HG02884 (cell line): ENCODE measurements around the gene C10orf95.
"Not testable (repeated sequence)": the region's sequence is repeated elsewhere in the genome, so short reads cannot be mapped to it uniquely, and the experiment has no call there.

ENCODE experiments used
- ATAC-seq: cut with Tn5 transposase; IDR thresholded peaks from one replicate; pipeline ENCODE4 v1.9.1; 2021; ENCODE audit warnings: mild to moderate bottlenecking, moderate library complexity; ENCODE audit not compliant: unreplicated experiment

C10orf95 gene, protein sequence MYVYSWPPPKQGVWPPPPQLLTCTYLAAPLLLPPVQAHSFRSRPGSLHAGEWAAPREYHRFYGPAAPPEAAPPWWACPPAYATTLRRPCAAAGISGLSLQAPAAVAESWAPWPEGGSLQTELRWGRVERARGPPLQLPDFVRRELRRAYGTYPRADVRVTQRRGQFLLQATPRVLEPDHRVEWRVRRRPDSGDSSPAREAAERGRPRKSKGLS

DNA sequence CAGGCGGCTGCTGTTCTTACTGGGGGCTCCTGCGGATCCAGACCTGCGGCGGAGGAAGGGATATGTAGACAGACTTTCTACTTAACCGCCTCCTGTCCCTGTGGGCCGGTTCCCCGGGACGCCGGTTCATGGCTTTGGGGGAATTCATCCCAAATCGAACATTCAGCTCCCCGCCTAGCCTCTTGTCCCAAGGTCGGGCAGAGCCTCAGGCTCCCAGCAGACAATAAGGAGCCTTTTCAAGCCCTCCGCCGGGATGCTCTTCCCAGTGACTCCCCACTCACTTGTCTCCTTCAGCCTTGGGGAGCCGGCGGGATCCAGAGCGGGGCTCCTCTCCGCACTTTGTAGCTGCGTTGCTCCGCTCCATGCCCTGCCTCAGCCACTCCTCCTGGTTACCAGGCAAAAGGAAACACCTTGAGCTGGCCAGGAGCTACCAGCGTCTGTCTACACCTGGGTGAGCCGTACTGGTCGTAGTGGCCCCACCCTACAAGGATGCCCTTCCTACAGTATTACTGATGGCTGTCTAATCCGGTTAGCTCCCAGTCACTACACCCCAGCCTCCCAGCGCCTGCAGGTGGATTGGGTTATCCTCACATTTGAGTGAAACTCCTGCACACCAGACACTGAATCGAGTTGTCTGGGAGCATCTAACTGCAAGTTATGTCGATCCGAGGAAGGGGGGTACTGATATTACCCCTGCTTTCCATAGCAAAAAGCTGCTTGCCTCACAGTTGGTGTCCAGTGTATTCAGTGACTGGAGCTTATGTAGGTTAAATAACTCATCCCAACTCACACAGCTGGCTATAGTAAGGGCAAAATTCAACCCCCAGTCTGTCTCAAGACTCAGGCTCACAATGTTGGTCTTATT is at the start of gene C10orf95:
Gene C10orf95 (minus strand): TSS at position 439 of the 865 bp plus-strand sequence. CDS start 450 bp downstream, outside the sequence.
- no peak for ATAC-seq

DNA sequence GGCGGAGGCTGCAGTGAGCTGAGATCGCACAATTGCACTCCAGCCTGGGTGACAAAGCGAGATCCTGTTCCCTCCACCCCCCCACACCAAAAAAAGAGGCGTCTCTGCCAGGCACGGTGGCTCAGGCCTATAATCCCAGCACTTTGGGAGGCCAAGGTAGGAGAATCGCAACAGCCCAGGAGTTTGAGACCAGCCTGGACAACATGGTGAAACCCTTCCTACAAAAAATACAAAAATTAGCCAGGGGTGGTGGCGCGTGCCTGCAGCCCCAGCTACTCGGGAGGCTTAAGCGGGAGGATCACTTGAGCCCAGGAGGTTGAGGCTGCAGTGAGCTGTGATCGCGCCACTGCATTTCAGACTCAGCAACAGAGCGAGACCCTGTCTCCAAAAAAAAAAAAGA is 49.3 kb upstream of the C10orf95 start:
- not testable (repeated sequence) for ATAC-seq

DNA sequence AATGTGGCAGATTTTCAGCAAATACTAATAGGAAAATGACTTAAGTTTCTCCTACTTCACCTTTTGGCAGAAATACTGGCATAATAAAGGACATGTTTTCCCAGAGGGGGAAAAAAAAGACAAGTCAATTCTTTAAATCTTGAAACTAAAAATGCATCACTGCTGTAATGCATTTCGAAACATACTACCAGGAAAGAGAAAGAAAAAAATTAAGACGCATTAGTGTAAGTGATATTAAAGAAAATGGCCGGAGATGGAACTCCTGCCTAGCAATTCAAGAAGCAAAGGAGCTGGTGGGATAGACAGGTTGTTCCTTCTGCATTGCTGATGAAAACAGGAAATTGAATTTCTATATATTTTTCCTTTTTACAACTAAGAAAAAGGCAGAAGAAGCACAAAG is 48.0 kb upstream of the C10orf95 start:
- ATAC-seq = no peak

DNA sequence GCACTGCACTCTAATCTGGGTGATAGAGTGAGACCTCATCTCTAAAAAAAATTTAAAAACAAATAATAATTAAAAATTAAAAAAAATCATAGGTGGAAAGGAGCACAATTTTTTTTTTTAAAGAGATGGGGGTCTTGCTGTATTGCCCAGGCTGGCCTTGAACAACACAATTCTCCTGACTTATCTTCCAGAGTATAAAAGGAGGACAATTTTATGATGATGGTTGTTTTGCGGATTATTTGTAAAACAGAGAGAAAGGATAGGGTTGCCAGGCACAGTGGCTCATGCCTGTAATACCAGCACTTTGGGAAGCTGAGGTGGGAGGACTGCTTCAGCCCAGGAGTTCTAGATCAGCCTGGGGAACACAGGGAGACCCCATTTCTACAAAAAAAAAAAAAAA is 46.2 kb upstream of the C10orf95 start:
- ATAC-seq = no peak

DNA sequence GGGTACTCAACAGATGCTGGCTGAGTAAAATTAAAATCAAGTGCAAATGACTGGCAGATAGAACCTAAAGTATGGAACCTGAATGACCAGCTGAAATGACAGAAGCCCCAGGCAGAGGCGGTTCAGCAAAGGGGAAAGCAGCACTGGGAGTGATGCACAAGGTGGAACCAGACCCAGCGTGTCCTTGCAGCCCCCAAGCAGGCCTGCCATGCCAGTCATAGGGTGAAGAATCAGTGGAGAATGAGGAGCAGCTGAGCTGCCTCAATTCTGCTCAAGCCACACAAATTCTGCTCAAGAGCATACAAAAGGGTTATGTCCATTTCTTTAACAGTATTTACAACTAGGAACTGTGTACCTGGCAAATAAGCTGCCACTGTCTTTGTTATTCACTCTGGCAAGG is 42.4 kb upstream of the C10orf95 start:
- no peak for ATAC-seq

DNA sequence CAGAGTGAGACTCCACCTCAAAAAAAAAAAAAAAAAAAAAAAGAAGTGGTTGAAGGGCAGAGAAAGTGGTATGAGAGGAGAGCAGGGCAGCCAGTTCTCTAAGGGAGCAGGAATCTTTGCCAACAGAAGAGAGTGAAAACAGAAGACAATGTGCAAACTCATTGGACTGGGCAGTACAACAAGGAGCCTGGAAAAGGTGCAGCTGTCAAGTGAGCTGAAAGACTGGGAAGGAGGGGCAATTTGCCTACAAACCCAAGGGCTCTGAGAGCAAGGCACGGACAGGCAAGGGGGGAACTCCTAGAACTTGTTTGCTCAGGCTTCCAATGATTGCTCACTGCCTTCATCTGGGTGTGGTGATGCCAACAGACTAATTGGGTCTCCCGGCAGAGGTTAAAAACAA is 41.6 kb upstream of the C10orf95 start:
- no peak for ATAC-seq

DNA sequence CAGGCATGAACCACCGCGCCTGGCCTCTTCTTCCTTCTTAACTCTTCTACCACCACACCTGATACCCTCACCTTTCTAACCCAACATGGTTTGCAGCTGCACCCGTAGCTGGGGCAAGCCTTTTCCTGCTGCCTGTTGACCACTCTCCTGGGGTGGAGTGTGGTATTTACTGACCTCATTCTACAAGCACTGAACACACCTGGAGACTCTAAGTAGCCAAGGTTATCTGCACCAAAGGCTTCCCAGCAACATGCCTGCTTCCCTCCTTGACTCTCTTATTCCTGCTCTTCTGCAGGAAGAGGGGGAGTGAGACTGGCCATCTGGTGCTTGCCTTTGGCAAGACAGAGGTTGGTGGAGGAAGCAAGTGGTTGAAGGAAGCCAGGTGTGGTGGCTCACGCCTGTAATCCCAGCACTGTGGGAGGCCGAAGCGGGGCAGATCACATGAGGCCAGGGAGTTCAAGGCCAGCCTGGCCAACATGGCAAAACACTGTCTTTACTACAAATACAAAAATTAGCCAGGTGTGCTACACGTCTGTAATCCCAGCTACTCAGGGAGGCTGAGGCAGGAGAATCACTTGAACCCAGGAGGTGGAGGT is 41.1 kb upstream of the C10orf95 start:
- ATAC-seq = no peak

DNA sequence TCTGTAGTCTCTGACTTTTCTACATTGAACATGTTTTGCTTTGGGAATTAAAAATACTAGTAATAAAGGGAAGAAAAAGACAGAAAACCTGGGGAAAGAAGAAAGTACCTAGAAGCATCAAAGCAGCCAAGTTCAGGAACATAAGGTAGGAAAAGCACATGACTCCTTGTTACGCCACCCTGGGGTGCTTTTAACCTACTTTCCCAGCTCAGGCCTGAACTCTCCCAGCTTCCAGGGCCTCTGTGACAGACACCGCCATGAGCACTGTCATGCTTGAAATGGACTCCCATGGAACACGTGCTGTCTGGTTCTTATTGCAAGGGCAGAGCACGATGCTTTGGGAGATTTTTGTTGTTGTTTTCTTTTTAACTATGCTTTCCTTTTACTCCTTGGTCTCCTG is 39.8 kb upstream of the C10orf95 start:
- ATAC-seq = no peak

DNA sequence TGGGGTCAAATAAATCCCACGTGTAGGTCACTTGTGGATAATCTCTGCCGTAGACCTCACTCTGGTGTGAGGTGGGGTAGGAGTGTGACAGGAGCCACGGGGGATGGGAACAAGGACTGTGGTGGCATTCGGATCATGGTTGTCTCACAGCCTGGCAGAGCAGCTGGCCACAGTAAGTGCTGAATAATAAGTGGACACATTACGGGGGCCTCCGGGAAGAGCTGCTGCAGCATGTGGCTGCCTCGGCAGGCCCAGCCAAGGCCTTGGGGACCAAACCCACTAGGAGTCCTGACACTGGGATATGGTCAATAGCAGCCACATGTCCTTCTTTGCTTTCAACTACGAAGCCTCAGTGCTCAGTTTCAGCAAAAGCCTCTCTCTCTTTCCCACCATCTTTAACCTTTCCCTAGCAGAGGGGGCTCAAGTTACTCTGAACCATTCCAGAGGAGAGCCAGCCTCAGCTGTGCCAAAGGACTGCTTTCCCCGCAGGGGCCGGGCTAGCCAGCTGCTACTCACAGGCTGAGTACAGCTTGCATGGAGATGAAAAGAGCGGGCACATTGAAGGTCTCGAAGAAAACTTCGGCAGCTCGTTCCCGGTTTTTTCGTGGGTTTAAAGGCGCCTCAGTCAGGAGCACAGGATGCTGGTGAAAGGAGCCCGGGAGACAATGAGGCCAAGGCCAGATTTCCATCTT is 33.9 kb upstream of the C10orf95 start:
- ATAC-seq = no peak

DNA sequence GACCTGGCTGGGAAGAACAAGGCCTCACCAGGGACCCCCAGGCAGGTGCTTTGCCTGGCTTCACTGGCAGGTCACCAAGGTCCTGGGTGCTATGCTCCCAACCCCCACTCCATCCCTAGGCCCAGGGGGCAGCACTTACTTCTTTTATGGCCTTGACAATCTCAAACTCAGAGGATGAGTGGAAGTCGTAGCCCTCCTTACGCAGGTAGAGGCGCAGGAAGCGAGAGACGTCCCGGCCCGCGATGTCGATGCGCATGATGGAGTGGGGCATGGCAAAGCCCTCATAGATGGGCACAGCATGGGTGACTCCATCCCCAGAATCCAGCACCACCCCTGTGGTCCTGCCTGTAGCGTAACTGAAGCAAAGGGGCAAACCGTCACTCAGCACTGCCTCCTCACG is 32.7 kb upstream of the C10orf95 start:
- no peak for ATAC-seq

DNA sequence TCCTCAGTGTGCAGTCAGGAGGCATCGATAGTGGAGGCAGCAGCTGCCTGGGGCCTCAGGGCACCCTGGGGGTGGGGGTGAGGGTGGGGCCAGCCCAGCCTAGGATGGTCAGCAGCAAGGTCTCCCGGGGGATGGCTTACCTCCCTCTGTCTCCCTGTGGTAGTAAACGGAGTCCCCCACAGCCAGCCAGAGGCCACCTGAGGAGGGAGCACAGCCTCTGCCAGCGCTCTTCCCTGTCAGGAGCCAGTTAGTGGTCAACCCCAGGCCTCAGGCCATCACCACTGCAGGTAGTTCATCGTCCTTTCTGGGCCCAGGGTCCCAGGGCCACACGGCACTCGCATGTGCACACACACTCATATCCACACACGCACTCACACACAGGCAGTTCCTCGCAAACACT is 29.1 kb upstream of the C10orf95 start:
- no peak for ATAC-seq

DNA sequence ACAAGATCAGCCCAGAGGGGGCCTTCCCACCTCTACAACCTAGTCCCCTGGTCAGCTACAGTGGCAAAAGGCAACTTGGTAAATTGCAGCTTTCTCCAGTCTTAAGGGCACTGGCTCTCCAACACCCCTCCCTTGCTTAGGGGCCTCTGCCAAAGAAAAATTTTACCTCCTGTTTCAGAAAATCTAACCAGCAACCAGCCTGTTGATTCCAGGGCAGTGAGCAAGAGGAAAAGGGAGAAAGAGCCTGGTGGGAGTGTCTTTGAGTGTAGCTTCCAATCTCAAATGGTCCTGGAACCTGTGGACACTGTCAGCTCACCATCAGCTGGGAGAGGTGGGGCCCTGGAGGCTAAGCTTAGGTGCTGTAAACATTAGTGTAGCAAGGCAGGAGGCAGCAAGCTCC is 28.3 kb upstream of the C10orf95 start:
- no peak for ATAC-seq

DNA sequence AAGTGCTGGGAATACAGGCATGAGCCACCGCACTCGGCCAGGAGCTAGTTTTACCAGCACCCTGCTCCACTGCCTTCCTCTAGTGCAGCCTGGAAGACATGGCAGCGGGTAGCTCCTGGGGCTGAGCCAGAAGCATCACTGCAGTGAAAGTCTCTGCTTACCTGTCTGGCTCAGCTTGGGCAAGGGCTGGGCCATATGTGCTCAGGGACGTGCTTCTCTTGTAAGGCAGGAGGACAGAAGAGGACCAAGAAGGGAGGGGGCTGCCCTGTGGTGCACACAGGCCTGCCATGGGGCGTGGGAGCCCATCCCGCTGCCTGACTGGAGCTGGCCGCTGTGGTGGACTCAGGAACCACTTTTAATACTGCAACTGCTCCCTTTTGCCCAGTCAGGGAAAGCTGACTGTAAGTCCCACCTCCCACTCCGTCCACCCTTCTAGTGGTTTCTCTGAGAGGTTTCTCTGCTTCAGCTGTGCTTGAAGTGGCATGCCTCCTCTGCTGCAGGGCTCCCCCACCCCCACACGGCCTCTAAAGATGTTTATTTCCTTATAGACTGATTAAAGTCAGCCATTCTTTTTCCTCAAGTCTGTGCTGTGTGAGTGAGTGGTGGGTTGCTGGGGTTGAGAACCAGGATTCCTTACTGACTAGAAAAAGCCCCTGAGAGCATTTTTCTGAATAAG is 25.3 kb upstream of the C10orf95 start:
- ATAC-seq = no peak

DNA sequence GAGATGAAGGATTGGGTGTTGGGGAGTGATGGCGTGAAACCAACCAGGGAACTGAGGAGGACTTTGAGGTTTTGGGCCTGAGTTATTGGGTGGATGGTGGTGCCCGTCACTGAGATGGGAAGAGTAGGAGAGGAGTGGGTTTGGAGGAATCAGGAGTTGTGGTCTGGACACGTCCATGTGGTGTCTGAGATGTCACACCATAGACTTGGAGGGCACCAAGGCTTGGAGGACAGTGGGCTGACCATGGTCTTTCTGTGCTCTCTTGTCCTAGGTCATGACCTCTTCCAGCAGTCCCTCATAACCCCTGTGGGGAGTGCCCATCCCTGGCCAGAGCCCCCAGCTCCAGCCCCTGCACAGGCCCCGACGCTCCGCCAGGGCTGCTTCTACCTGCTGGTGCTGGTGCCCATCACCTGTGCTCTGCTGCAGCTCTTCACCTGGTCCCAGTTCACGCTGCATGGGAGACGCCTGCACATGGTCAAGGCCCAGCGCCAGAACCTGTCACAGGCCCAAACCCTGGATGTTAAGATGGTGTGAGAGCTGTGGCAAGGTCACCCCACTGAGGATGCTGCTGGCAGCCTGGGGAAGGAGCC is 24.2 kb upstream of the C10orf95 start:
- ATAC-seq = no peak

DNA sequence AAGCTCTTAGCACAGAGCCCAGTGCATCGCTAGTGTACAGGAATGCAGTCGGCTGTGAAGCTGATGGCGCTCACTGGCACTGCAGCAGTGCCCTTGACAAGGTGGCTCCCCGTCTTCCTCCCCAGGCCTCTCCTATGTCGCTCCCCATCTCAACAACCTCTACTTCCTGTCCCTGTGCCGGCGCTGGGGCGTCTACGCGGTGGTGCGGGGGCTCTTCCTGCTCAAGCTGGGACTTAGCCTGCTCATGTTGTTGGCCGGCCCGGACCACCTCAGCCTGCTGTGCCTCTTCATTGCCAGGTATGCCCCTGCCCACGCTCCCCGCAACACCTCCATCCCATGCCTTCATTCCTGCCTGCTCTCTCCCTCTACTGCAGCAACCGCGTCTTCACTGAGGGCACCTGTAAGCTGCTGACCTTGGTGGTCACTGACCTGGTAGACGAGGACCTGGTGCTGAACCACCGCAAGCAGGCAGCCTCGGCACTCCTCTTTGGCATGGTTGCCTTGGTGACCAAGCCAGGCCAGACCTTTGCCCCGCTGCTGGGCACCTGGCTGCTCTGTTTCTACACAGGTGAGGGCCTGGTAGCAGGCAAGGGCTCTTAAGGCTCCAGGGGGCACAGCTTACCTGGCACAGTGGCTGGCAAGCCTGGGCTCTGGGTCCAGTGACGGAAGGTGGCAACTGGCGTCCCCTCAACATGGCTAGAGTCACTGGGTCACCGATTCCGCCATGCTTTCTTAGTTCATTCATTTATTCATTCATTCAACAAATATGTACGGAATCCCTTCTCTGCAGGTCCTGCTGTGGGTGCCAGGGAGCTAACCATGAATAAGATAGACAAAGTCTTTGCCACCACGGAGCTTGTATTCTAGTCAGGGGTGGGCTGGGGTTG is 22.3 kb upstream of the C10orf95 start:
- ATAC-seq = no peak

DNA sequence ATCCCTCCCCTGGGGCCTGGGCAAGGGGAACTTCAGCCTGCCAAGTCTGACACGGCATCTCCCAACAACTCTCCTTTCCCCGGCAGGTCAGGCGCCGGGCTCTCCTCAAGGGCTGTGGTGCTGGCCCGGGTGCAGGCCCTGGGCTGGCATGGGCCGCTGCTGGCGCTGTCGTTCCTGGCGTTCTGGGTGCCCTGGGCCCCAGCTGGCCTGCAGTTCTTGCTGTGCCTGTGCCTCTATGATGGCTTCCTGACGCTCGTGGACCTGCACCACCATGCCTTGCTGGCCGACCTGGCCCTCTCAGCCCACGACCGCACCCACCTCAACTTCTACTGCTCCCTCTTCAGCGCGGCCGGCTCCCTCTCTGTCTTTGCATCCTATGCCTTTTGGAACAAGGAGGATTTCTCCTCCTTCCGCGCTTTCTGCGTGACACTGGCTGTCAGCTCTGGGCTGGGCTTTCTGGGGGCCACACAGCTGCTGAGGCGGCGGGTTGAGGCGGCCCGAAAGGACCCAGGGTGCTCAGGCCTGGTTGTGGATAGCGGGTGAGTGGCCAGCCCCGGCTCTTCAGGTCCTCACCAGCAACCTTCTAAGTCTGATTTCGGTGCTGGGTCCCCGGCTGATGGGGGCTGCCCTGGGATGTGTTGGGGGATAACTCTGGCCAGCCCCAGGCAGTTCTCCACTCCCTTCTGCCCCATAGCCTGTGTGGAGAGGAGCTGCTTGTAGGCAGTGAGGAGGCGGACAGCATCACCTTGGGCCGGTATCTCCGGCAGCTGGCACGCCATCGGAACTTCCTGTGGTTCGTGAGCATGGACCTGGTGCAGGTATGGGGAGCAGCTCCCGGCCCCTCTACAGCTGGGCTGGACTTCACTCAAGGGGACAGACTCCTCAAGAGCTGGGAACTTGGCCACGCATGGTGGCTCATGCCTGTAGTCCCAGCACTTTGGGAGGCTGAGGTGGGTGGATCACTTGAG is 19.5 kb upstream of the C10orf95 start:
- ATAC-seq = no peak

DNA sequence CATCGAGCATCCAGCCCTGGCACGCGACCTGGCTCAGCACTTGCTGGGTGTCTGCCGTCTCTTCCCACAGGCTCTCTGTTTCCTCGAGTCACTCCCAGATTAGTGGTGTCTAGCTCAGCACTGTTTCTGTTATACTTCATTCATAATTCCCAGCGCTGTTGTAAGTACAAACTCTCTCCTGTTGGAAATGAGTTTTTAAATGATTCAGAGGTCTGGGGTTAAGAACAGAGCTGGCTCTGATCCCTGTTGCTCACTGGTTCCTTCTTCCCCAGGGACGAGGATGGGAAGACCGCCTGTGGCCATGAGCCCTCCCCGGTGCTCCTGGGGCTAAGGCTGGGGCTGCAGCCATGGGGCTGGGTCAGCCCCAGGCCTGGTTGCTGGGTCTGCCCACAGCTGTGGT is 17.3 kb upstream of the C10orf95 start:
- no peak for ATAC-seq

DNA sequence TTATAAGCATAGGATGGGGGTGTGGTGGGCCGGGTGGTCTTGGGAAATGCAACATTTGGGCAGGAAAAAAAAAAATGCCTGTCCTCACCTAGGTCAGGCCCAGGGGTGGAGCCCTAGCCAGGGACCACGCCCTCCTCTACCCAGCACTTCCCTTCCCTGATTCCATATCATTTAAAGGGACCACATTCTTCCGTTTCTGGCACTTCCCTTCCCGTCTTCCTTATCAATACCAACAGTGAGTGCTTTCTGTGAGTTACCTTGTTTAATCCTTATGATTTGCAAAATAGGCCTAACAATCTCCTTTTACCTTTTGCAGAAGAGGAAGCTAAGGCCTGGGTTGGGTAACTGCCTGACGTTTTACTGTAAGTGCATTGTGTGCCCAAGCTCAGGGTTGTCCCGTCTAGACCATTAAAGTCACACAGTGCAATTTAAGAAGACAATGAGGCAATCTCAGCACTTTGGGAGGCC is 16.7 kb upstream of the C10orf95 start:
- no peak for ATAC-seq
